GM19467 (cell line): ENCODE data around the gene CNTNAP5.

ENCODE experiments used
- ATAC-seq: cut with Tn5 transposase; IDR thresholded peaks from one replicate; pipeline ENCODE4 v1.9.1; 2021; ENCODE audit warnings: mild to moderate bottlenecking, moderate library complexity; ENCODE audit not compliant: unreplicated experiment

The CNTNAP5 gene

DNA sequence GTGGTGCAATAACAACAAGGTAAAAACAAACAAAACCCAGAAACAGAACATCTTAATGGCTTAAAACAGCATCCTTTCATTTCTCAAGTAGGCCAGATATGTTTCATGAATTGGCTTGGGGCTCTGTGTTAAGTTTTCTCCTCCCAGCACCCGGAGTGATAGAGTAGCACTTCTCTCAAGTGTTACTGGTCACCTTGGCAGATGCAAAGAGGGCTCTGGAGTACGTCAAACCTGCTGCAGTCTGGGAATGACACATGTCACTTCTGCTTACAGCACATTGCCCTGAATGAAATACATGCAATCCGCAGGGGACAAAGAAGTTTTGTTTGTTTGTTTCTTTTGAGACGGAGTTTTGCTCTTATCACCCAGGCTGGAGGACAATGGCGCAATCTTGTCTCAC is 639.3 kb downstream of the CNTNAP5 start:
- no peak for ATAC-seq

DNA sequence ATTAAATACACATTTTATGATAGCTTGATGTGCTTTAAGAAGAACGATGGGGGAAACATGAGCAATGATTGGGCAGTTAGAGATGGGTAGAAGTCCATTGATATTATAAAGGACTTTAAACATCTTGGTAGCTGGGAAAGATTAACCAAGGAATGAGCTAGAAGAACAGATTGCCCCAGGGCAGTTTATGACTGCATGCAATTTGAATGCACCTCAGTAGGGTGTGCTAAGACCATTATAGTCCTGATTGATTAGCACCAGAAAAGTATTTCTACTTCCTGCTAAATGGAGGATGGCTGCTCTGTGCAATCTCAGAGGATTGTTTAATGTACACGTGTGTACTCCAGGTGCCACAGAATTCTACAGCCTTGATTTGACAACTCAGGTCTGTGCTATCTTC is 641.9 kb downstream of the CNTNAP5 start:
- ATAC-seq: no peak

DNA sequence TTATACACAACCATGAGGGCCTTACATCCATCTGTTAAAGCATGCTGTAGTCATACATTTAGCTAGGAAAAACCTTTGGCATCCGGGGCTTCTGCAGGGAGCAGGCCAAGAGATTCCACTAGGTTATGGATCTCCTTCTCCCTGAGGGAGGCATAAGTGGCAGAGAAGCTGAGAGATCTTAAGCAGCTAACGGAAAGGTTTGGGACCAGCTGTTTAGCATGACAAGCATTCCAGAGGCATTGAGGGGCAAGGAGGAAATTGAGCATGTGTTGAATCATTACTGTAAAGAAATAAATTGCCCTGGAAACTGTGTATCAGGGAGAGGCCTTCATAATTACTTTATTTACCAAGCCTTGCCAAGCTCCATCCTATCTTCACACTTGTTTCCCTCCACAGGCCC is 643.1 kb downstream of the CNTNAP5 start:
- no peak for ATAC-seq

DNA sequence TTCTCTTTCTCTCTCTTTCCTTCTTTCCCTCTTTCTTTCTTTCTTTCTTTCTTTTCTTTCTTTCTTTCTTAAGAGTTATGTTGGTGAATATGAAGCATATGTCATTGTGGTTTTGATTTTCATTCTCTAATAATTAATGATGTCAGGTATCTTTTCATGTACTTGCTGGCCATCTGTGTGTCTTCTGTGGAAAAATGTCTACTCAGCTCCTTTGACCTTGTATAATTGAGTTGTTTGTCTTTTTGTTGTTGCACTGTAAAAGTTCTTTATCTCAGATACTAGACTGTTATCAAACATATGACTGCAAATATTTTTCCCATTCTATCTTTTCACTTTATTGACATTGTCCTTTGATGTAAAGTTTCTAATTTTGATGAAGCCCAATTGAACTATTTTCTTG is 645.1 kb downstream of the CNTNAP5 start:
- no peak for ATAC-seq

DNA sequence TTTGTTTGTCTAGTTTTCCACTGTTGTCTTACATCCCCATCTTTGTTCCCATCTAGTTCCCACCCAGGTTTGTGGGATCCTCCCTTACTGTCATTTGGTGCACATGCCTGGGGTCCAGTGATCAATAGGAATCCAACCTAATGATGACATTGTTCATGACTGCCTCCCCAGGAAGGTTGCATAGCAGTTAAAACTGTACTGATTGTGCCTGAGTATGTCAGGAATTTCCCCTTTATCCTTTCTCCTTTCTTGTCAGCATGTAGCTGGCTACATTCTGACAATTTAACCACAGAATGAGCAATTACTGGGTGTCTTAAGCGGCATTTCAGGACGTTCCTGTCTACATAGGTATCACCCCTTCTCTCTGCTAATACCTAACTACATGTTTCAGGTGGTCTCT is 653.0 kb downstream of the CNTNAP5 start:
- no peak for ATAC-seq

DNA sequence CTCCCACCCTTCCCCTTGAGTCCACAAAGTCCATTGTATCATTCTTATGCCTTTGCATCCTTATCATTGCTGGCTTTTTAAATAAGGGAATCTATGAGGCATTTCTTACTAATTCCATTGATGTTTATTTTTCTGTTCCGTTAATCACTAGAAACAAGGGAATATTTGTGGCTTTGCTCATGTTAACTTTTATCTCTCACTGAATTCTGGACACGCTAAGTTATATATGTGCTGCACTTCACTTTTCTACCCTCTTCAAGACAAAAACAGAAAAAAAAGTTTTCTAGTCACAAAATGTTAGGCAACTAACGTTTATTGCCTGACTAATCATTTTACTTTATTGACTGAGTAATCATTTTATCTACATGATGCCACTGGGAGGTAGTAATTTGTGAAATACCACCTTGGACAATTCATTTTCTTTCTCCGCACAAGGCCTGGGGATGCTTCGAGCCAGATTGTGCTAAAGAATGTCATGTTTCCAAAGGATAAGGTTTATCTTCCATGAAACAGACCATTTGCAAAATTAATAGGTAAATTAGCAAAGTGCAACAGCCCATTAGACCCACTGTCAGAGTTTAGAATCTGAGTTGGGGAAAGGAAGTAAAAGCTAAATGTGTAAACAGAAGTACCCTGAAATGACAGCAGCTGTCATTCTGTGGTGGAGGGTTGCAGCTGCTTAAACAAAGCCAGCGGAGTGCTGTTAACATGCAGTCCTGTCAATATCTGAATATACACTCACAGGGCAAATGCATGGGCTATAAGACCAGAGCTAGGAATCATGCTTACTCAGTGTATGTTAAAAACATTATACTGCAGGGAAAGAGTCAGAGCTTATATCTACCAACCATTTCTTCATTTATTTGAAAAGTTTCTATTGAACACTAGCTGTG is 658.7 kb downstream of the CNTNAP5 start:
- ATAC-seq: no peak

DNA sequence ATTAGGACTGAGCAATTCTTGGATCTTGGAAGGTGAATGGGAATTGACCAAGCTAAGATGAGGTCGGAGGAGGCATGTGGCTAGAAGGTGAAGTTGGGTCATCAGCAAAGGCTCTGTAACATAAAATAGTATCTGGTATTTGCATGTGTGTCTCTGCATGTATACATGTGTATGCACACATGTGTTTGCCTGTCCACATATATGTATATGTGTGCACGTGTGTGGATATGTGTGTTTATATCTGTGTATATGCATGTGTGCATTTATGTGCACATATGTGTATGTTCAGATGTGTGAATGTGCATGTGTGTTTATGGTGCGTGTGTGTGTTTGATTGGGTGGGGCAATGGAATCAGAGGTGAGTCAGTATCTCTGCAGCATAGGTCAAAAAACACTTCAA is 664.3 kb downstream of the CNTNAP5 start:
- no peak for ATAC-seq

DNA sequence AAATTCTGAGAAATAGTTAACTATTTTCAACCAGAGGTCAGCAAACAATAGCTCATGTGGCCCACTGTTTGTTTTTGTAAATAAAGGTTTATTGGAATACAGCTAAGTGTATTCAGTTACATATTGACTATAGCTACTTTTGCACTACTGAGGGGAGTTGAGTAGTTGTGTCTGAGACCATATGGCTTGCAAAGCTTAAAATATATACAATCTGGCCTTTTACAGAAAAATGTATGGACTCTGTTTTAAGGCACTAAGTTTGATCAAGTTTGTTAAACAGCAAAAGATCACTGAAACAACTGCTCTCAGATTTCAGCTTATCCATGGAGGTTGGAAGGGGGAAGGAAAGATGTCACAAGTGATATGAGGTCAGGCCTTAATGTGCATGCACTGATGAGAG is 667.1 kb downstream of the CNTNAP5 start:
- no peak for ATAC-seq

DNA sequence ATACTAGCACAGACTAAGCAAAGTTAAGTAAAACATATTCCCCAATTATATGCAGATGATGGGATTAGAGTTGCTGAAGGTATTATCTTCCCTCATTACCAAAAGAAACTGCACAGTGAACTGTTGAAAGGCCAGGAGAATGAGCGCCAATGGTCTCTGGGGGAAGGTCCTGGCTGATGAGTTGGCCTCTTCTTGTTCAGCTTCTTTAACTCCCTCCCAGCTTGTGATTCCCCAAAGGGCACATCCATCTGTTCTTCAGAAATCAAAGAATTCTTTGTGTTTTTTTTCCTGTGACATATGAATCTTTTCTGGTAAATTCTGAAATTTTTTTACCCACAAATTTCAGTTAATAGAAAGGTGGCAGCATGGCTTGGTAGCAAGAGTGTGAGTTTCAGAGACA is 667.6 kb downstream of the CNTNAP5 start:
- ATAC-seq: no peak

DNA sequence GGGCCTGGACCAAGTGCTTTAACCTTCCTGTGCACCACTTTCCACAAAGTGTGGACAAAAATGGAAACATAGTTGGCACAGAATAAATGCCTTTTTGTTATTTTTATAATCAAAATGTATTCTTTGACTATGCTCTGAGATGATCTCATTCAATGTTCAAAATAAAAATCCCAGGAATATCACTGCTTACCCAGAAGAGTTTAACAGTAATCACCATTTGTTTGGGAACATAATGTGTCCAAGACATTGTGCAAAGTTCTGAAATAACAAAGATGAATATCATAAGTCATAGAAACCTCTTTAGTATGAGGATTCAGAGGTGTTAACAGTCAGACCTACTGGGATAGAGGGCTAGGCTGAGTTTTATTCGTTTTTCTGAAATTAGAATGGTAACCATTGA is 668.1 kb downstream of the CNTNAP5 start:
- ATAC-seq: no peak

DNA sequence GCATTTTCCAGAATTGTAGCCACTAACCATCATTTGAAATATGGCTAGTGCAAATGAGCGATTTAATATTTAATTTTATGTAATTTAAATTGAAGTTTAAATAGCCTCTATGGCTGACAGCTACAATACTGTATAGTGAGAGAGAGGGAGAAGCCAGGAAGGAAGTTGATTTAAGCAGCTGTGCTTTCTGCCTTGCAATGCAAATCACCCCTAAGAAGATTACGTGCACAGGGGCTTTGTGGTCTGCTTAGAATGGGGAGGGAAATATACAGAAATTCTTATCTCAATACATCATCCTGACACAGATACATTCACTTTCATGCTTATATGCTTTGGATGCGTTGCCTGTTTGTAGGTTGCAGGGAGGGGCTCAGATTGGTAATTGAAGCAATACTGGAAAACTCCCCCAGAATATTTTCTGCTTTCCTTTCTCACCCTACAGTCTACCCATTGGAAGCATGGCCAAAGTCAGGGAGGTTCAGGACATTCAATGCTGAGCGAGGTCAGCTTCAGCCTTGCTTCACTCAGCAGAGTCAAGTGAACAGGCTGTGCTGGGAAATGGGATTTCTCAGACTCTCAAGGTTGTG is 674.0 kb downstream of the CNTNAP5 start:
- ATAC-seq: no peak

DNA sequence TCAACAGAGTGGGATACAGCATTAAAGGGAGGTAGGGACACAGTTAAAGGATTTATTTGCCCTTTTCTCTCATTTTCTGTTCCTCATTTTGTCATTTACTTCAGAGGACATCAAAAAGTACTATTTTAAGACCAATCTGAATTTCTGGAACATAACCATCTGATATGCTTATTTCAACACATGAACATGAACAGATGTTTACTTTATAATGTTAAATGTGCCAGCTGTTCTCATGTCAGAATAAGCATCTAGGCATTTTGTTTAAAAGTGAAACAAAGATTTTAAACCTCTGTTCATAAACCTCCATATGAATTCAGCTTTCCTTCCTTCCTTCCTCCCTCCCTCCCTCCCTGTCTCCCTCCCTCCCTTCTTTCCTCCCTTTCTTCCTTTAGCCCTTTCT is 677.7 kb downstream of the CNTNAP5 start:
- no peak for ATAC-seq

DNA sequence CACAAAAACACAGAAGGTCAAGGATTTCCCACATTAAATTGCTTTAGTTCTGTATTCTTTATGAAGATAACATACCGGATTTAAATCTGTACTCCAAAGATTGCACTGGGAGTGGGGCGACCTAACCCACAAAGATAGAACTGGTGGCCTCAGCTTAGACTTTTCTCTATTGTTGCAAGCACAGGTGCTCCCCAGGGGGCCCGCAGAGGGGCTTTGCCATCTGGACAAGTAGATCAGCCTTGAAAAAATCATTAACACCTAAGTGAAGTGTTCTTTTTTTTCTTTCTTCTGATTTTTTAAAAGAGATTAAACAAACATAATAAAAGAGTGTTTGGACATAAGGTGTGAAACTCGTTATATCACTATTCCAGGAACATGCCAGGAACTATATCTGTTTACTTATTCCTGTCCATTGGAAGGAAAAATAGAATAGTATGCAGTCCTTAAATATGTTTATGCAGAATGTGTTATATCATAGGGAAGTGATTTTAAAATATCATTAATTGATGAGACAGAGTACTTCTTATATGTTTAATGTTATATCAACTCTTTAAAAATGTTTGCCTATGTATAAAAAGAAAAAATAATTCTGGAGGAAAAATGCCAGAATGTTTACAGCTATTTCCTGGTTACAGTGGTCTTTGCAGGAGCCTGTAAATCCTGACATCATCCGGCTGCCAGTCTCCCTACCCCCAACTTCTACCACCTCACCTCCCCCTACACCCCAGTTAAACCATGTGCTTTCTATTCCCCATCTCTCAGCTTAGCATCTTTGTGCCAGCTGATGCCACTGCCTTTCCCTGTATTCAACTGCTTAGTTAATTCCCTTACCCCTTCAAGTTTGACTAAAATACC is 679.2 kb downstream of the CNTNAP5 start:
- no peak for ATAC-seq

DNA sequence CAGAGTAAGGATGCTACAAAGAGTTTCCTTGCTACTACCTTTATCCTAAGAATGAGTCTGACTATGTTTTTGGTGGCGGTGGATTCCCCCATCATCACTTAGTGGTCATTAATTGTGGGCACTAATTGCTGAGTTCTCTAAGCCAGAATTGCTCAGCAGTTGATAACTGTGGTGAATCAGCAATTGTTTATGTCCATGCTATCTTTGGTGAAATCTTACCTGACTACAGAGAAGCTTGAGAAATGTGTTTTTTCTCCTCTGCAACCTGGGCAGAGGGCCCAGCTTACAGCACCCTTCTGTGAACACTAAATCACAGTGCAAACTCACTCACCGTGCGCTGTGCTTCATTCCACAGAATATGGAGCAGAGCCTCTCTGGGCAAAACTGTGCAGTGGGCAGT is 683.6 kb downstream of the CNTNAP5 start:
- no peak for ATAC-seq

DNA sequence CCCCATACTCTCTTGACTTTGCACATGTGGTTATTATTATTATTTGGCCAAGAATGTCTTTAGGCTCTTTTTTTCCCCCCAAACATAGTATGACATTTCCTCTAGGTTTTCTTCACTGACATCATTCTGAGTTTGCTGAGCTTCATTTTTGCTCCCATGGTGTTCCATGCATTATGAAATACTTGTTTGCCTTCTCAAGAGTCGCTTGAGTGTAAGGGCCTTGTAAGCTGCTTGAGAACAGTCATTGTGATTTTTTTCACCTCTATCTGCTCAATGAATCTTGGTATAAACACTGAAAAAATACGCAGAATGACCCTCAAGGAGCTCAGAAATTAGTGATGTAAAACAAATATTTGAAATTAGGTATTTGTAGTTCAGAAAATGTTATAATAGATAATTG is 688.9 kb downstream of the CNTNAP5 start:
- no peak for ATAC-seq

DNA sequence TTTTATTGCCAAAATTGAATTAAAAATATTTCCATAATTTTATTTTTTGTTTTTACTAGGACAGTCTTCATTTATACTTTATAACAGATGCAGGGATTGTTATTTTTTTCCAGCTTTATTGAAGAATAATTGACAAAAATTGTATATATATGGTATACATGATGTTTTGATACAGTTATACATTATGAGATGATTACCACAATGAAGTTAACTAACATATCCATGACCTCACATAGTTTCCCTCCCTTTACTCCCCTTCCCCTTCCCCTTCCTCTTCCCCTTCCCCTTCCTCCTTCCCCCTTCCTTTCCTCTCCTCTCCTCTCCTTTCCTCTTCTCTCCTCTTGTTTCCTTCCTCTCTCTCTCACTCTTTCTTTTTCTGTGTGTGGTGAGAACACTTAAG is 700.1 kb downstream of the CNTNAP5 start:
- no peak for ATAC-seq

DNA sequence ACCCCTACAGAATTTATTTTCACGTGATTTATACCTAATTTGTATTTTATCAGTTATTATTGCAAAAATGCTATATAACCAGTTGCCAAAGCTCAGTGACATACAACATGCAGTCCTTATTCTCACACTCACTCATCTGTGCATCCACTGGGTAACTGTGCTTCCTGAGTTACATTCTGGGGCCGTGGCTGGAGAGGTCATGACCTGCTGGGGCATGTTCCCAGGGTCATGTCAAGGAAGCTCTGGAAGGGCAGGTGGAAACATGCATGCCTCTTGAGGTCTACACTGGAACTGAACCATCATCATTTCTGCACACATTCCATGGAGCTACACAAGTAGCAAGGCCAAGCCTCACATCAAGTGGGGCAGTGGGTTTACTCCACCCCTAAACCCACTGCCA is 715.5 kb downstream of the CNTNAP5 start:
- no peak for ATAC-seq

DNA sequence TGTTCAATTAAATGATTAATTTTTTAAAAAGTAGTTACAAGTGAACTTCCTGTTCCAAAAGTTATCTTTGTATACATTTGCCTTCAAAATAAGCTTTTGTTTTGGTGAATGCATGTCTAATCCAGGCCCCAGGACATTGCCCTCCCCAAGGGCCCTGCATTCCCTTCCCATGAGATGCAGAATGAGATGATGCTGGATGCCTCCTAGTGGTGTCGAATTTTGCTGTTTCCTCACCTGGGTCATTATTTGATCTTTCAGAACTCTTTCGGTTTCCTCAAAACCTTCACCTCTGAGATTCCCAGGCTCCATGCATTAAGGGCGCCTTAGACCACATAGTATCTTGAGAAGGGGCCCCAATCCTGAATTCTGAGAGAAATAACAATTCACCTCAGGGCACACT is 728.8 kb downstream of the CNTNAP5 start:
- no peak for ATAC-seq

DNA sequence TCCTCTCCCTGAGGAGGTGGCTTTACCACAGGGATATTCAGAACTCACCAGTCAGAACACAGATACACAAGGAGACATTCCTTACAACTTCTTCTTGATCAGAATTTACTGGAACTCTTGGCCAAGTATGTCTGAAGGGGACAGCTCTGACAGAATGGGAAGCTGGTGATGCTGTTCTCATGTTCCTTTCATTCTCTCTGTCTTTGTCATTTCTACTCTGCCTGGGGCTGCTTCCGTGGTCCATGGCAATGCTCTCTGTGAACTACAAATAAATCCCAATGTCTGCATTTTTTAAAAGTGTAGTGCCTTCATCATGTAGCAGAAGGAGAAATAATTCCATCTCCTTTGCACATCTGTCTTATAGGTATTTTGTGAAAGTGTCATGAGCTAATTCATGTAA is 730.3 kb downstream of the CNTNAP5 start:
- no peak for ATAC-seq

DNA sequence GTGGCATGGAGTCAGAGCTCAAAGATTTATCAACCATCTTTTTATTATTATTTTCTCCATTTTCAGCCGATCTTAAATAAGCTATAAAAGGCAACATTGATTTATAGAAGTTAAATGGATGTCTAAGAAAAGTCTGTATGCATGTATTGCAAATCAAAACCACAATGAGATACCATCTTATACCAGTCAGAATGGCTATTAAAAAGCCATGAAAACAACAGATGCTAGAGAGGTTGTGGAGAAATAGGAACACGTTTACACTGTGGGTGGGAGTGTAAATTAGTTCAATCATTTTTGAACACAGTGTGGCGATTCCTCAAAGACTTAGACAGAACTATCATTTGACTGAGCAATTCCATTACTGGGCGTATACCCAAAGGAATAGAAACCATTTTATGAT is 731.0 kb downstream of the CNTNAP5 start:
- ATAC-seq: no peak

DNA sequence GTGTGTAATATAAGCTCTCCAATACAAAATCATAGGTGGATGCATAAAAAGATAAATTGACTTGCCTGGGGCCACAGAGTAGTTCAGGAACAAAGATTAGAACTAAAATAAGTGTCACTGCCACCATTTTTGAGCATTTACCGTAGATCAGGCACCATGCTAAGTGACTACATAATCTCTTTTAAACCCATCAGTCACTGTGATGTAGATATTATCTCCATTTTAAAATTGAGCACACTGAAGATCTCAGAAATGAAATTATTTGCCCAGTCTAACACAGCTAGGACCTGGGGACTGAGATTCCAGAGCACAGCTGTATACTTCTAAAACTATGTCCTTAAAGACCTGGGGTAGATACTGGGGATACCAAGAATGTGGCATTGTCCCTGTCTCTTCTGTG is 737.3 kb downstream of the CNTNAP5 start:
- ATAC-seq: no peak

DNA sequence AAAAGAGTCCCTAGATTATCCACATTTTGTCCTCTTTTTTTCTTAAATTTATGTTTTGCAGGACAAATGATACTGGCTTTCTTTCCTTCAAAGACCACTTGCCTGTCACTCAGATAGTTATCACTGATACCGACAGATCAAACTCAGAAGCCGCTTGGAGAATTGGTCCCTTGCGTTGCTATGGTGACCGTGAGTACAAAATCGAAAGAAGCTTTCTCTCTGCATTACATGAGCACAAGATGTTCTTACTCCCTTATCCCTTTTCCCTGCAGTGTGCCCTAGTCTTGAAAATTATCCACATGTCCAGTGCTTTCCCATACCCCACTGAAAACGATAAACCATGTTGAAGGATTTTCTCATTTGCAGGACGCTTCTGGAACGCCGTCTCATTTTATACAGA is 738.5 kb downstream of the CNTNAP5 start:
- ATAC-seq: no peak
